MM.1S (cell line): ENCODE data around the gene DNAH11.

Experiments used
- CTCF ChIP-seq: fragments of 300-600 bp; sonication (generic); IDR thresholded peaks from 2 replicates; pipeline ENCODE4 v1.5.1; 2016; ENCODE audit warnings: antibody characterized with exemption, low read length, mixed read lengths
- EZH2 ChIP-seq: fragments of 300-600 bp; sonication (generic); optimal IDR thresholded peaks from 2 replicates; pipeline ENCODE3; 2017; ENCODE audit warnings: low read depth, mild to moderate bottlenecking, antibody characterized with exemption, low read length, mixed read lengths
- EZH2phosphoT487 ChIP-seq: fragments of 300-600 bp; sonication (generic); IDR thresholded peaks from 2 replicates; pipeline ENCODE4 v1.6.1; 2018; ENCODE audit warnings: antibody characterized with exemption, low read length

- TF ChIP-seq CTCF (no peak), EZH2phosphoT487 (no peak), EZH2 (no peak)
These were observed 99.6 kb downstream of the DNAH11 start for GRCh38 chr7:21642422-21642821.
